ENCODE data around the gene ZNF497. TPM values are rescaled to one million over a fixed set of nuclear protein-coding genes. Genes with fewer than 3 reads are reported as not detected.

Gene ZNF497
- total and polyA plus RNA-seq, 2 of the 13 experiments (the other 11 are each of a cell fraction or from before 2014, with no cell fraction given) = 1.5 to 1.9 TPM

- TF ChIP-seq ZMYM2 (CRISPR knock-in tag; IDR thresholded peaks at IDR 0.05) = peak; percentile 51; the same call in 1 of the 2 replicates
- no peak for TF ChIP-seq NFAT5 (CRISPR knock-in tag; IDR thresholded peaks at IDR 0.05)
- peak; percentile 82; the same call in 1 of the 2 replicates for TF ChIP-seq MEF2D (CRISPR knock-in tag; IDR thresholded peaks at IDR 0.05)
- TF ChIP-seq, protein P1, sequence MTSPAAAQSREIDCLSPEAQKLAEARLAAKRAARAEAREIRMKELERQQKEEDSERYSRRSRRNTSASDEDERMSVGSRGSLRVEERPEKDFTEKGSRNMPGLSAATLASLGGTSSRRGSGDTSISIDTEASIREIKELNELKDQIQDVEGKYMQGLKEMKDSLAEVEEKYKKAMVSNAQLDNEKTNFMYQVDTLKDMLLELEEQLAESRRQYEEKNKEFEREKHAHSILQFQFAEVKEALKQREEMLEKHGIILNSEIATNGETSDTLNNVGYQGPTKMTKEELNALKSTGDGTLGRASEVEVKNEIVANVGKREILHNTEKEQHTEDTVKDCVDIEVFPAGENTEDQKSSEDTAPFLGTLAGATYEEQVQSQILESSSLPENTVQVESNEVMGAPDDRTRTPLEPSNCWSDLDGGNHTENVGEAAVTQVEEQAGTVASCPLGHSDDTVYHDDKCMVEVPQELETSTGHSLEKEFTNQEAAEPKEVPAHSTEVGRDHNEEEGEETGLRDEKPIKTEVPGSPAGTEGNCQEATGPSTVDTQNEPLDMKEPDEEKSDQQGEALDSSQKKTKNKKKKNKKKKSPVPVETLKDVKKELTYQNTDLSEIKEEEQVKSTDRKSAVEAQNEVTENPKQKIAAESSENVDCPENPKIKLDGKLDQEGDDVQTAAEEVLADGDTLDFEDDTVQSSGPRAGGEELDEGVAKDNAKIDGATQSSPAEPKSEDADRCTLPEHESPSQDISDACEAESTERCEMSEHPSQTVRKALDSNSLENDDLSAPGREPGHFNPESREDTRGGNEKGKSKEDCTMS (CRISPR knock-in tag; conservative IDR thresholded peaks at IDR 0.05) = no peak
- no peak for TF ChIP-seq ZNF33A (CRISPR knock-in tag; IDR thresholded peaks at IDR 0.05; ENCODE audit: borderline replicate concordance)
- TF ChIP-seq KDM6A (CRISPR knock-in tag; IDR thresholded peaks at IDR 0.05; ENCODE audit: low read depth) = no peak
- peak; percentile 59 for TF ChIP-seq YY1 (IDR thresholded peaks at IDR 0.05; ENCODE audit: insufficient read depth, insufficient replicate concordance, low read depth, low read length)
- TF ChIP-seq GABPA (IDR thresholded peaks at IDR 0.05; ENCODE audit: low read depth, low read length) = peak; percentile 88
- TF ChIP-seq GABPA (CRISPR knock-in tag; IDR thresholded peaks at IDR 0.05; ENCODE audit: low read depth) = peak; percentile 96
- peak; percentile 54; the same call in 1 of the 2 replicates for TF ChIP-seq RERE (CRISPR knock-in tag; IDR thresholded peaks at IDR 0.05; ENCODE audit: low read depth)
- TF ChIP-seq, protein P2, sequence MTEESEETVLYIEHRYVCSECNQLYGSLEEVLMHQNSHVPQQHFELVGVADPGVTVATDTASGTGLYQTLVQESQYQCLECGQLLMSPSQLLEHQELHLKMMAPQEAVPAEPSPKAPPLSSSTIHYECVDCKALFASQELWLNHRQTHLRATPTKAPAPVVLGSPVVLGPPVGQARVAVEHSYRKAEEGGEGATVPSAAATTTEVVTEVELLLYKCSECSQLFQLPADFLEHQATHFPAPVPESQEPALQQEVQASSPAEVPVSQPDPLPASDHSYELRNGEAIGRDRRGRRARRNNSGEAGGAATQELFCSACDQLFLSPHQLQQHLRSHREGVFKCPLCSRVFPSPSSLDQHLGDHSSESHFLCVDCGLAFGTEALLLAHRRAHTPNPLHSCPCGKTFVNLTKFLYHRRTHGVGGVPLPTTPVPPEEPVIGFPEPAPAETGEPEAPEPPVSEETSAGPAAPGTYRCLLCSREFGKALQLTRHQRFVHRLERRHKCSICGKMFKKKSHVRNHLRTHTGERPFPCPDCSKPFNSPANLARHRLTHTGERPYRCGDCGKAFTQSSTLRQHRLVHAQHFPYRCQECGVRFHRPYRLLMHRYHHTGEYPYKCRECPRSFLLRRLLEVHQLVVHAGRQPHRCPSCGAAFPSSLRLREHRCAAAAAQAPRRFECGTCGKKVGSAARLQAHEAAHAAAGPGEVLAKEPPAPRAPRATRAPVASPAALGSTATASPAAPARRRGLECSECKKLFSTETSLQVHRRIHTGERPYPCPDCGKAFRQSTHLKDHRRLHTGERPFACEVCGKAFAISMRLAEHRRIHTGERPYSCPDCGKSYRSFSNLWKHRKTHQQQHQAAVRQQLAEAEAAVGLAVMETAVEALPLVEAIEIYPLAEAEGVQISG (CRISPR knock-in tag; IDR thresholded peaks at IDR 0.05) = peak; percentile 97
- peak; percentile 91 for TF ChIP-seq KDM2A (CRISPR knock-in tag; IDR thresholded peaks at IDR 0.05; ENCODE audit: borderline replicate concordance, low read depth)
These were observed 35.4 kb downstream of the ZNF497 start, which contains the start of gene ZSCAN22 (continued) for GRCh38 chr19:58326914-58327726.
